ENCODE results near the gene RNF4.
"Not testable (repeated sequence)": the region's sequence is repeated elsewhere in the genome, so short reads cannot be mapped to it uniquely, and the experiment has no call there.

RNF4 gene

DNA sequence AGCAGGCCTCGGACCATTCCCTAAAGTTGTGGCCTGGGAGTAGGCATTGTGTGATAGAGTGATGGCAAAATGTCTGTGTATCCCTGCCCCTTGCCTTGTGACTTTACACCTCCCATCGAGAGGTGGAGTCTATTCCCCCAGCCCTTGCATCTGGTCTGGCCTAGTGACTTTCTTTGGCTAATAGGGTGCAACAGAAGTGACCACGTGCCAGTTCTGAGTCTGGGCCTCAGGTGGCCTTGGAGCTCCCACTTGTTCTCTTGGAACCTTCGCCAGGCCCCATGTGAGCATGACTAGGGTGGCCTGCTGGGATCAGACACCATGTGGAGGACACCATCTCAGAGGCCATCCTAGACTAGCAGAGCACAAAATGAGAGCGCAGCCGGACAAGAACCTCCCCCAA is 3.9 kb upstream of the RNF4 start:
- POLR2A ChIA-PET = no interaction called here
- DNase-seq (ENCODE audit: extremely low spot score) = no peak
- TF ChIP-seq, protein P1, sequence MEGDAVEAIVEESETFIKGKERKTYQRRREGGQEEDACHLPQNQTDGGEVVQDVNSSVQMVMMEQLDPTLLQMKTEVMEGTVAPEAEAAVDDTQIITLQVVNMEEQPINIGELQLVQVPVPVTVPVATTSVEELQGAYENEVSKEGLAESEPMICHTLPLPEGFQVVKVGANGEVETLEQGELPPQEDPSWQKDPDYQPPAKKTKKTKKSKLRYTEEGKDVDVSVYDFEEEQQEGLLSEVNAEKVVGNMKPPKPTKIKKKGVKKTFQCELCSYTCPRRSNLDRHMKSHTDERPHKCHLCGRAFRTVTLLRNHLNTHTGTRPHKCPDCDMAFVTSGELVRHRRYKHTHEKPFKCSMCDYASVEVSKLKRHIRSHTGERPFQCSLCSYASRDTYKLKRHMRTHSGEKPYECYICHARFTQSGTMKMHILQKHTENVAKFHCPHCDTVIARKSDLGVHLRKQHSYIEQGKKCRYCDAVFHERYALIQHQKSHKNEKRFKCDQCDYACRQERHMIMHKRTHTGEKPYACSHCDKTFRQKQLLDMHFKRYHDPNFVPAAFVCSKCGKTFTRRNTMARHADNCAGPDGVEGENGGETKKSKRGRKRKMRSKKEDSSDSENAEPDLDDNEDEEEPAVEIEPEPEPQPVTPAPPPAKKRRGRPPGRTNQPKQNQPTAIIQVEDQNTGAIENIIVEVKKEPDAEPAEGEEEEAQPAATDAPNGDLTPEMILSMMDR (IDR thresholded peaks at IDR 0.05; ENCODE audit: control extremely low read depth, extremely low read depth, low read depth, missing control alignments) = no peak
- CTCF ChIA-PET = interaction anchor here (0.7 to 4.0 kb wide), 8 partner anchors 9 to 245 kb away, joined by 3 to 26 read pairs (median 4); partner anchors contain the start of genes CFAP99 and ZFYVE28

DNA sequence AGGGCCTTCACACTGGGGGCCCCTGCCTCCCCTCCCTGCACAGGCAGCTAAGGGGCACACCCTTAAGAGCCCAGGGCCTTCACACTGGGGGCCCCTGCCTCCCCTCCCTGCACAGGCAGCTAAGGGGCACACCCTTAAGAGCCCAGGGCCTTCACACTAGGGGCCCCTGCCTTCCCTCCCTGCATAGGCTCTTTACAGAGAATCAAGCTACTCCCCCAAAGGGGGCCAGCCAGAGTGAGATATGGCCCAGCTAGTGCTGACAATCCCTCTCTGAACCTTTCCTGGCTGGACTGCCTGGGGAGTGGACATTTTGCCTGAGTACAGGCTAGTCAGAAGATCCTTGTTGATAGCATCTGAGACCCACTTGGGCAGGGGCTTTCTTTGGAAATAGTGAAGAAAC is 3.4 kb upstream of the RNF4 start:
- DNase-seq (ENCODE audit: extremely low spot score); POLR2A ChIA-PET: not testable (repeated sequence)
- CTCF ChIA-PET = interaction anchor here (1.1 to 2.5 kb wide), 5 partner anchors 11 to 245 kb away, joined by 3 to 10 read pairs (median 4); partner anchors contain the start of genes CFAP99 and ZFYVE28

DNA sequence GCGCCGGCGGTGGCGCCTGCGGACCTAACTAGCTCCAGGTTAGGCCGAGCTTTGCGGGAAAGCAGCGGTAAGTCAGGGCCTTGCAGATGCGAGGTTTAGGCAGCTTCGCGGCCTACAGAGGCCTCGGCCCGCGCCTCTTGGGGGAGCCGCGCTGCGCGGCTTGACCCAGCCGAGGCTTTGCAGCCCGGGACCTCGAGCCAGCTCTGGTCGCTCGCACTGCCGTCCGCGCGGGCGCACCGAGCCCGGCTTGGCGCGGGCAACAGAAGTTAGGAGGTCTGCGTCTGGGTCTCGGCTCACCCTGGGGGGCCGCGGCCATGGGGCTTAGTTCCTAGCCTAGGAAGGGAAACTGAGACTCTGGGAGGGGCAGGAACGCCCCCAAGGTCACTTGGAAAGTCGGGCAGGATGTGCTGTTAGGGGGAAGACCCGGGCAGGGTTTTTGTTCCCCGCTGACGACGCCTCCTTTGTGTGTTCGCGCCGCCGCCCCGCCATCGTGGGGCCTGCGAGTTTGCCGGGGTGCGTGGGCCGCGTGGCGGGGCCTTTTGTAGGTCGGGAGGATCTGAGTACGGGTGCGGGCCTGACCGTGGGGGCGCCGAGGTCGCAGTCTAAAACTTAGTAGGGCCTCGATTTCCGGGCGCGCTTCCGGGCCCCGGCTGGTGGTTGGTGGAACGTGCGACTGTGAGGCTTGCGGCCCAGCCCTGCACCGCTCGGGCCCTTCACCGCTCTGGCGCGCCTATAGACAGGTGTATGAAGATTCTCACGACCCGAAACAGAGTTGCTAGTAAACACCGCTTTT is 482 bp downstream of the RNF4 start:
- POLR2A ChIA-PET = interaction anchor here (1.0 to 1.5 kb wide), 3 partner anchors 12 to 66 kb away, joined by 3 to 6 read pairs (median 3); no protein-coding TSS in a partner anchor
- TF ChIP-seq, protein P1 (IDR thresholded peaks at IDR 0.05; ENCODE audit: control extremely low read depth, extremely low read depth, low read depth, missing control alignments) = no peak
- peak; percentile 80 for DNase-seq (ENCODE audit: extremely low spot score)
- CTCF ChIA-PET = interaction anchor here (0.8 to 2.6 kb wide), 13 partner anchors 8 to 249 kb away, joined by 3 to 11 read pairs (median 4); partner anchors contain the start of genes HAUS3 and POLN

DNA sequence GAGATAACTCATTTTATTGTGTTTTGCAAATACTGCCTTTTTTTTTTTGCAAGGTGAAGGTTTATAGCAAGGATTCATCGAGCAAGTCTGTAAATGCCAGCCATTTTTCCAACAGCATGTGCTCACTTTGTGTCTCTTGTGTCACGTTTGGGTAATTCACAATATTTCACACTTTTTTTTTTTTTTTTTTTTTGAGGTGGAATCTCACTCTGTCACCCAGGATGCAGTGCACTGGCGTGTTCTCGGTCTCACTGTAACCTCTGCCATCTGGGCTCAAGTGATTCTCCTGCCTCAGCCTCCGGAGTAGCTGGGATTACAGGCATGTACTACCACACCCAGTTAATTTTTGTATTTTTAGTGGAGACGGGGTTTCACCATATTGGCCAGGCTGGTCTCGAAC is 1.9 kb downstream of the RNF4 start:
- POLR2A ChIA-PET = no interaction called here
- CTCF ChIA-PET = interaction anchor here (1.1 to 2.0 kb wide), 3 partner anchors 14 to 35 kb away, joined by 4 to 5 read pairs (median 4); no protein-coding TSS in a partner anchor
- TF ChIP-seq, protein P1 (IDR thresholded peaks at IDR 0.05; ENCODE audit: control extremely low read depth, extremely low read depth, low read depth, missing control alignments) = no peak
- DNase-seq (ENCODE audit: extremely low spot score) = no peak

DNA sequence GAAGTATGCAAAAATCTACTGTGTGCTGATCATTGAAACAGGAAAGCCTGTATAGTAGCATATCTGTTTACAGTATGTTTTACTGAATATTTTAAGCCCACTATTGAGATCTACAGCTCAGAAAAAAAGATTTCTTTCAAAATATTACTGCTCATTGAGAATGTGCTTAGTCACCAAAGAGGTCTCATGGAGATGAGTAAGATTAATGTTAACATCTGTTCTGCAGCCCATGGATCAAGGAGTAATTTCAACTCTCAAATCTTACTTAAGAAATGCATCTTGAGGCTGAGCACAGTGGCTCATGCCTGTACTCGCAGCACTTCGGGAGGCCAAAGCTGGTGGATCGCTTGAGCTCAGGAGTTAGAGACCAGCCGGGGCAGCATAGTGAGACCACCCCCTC is 3.3 kb downstream of the RNF4 start:
- TF ChIP-seq, protein P1 (IDR thresholded peaks at IDR 0.05; ENCODE audit: control extremely low read depth, extremely low read depth, low read depth, missing control alignments) = no peak
- no peak for DNase-seq (ENCODE audit: extremely low spot score)
- CTCF ChIA-PET = interaction anchor here (1.0 to 2.4 kb wide), 6 partner anchors 9 to 252 kb away, joined by 3 to 9 read pairs (median 4); no protein-coding TSS in a partner anchor
- POLR2A ChIA-PET = no interaction called here

DNA sequence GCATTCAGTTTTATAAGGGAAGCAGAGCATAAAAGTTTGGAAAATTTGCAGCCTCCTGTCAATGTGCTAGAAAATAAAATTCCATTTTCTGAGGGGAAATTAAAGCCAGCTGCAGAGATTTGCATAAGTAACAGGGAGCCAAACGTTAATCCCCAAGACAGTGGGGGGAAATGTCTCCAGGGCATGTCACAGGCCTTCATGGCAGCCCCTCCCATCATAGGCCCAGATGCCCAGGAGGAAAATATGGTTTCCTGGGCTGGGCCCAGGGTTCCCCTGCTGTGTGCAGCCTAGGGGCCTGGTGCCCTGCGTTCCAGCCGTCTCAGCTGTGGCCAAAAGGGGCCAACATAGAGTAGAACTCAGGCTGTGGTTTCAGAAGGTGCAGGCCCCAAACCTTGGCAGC is 9.3 kb downstream of the RNF4 start:
- ChIA-PET CTCF (no interaction called here), POLR2A (no interaction called here)
- no peak for DNase-seq (ENCODE audit: extremely low spot score)
- TF ChIP-seq, protein P1 (IDR thresholded peaks at IDR 0.05; ENCODE audit: control extremely low read depth, extremely low read depth, low read depth, missing control alignments) = no peak

DNA sequence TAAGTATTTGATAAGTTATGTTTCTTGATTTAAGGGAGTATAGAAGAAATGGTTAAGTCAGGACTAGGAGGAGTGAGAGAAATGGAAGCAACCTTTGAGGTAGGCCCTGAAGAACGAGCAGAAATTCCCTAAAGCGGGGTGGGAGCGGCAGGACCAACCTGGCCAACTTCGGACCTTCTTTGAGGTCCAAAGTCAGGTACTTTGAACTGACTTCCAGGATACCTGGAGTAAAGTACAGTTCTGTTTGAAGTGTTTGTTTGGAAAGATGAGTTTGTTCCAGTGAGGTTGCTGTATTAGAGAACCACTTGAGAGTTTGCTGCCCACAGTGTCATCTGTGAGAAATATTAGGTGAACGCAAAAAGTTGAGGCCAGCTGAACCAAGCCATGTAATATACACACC is 11.7 kb downstream of the RNF4 start:
- TF ChIP-seq, protein P1 (IDR thresholded peaks at IDR 0.05; ENCODE audit: control extremely low read depth, extremely low read depth, low read depth, missing control alignments) = no peak
- DNase-seq (ENCODE audit: extremely low spot score) = no peak
- ChIA-PET POLR2A (no interaction called here), CTCF (interaction anchor here (2.1 kb wide), 1 partner anchor 8 kb away, joined by 6 read pairs; no protein-coding TSS in a partner anchor)
